H1 (cell line): Measurements from ENCODE around the gene AP1M2. TPM values are rescaled to one million over a fixed set of nuclear protein-coding genes. Genes with fewer than 3 reads are reported as not detected.

Experiments used
- CTCF ChIA-PET: fragments of 300-600 bp; sonication (Branson Sonifier 250); formaldehyde crosslinking; loops from one replicate; lab custom pipeline; 2021; ENCODE audit not compliant: partially characterized antibody; lab: Charles Lee
- POLR2A ChIA-PET: fragments of 300-600 bp; sonication (Branson Sonifier 250); formaldehyde crosslinking; loops from one replicate; lab custom pipeline; 2021; ENCODE audit warnings: inconsistent platforms; ENCODE audit not compliant: partially characterized antibody; lab: Charles Lee
- DNase-seq, 2 experiments: peaks; one replicate each; pipeline versions ENCODE4 v3.0.0 to v3.0.0-alpha.2; 2010 to 2022; ENCODE audit warnings: low spot score in 2 of 2, low read depth in 1 of 2, mixed read lengths in 1 of 2
- FAIRE-seq: peaks from 2 replicates; lab custom pipeline; 2011; peaks lifted over from hg19 to GRCh38; lab: Jason Lieb, UNC
- H2AFZ ChIP-seq: 2 replicates; pipeline ENCODE4 v1.8.1; 2012; ENCODE audit warnings: low read length, inconsistent platforms
- H2AK5ac ChIP-seq: 2 replicates; pipeline ENCODE4 v1.6.1; 2013; ENCODE audit warnings: low read depth, low read length
- H2BK120ac ChIP-seq: replicated peaks from 2 replicates; pipeline ENCODE3; 2013; ENCODE audit warnings: low read depth, low read length, inconsistent platforms
- H2BK12ac ChIP-seq: 2 replicates; pipeline ENCODE4 v1.6.1; 2013; ENCODE audit warnings: low read depth, low read length
- H2BK15ac ChIP-seq: 2 replicates; pipeline ENCODE4 v1.6.1; 2013; ENCODE audit warnings: low read length
- H2BK20ac ChIP-seq: 2 replicates; pipeline ENCODE4 v1.6.1; 2013; ENCODE audit warnings: low read length
- H2BK5ac ChIP-seq: 2 replicates; pipeline ENCODE4 v1.6.1; 2013; ENCODE audit warnings: low read depth, low read length
- H3K14ac ChIP-seq: 2 replicates; pipeline ENCODE4 v1.6.1; 2013; ENCODE audit warnings: inconsistent platforms; ENCODE audit not compliant: insufficient read length
- H3K18ac ChIP-seq: 2 replicates; pipeline ENCODE4 v1.6.1; 2013; ENCODE audit warnings: low read length; ENCODE audit errors: extremely low read depth
- H3K23ac ChIP-seq: 2 replicates; pipeline ENCODE4 v1.6.1; 2013; ENCODE audit warnings: inconsistent platforms; ENCODE audit not compliant: insufficient read length
- H3K23me2 ChIP-seq: 2 replicates; pipeline ENCODE4 v1.6.1; 2013; ENCODE audit warnings: low read depth, low read length
- H3K27ac ChIP-seq: 2 replicates; pipeline ENCODE4 v1.6.1; 2011; ENCODE audit warnings: low read depth, low read length, inconsistent platforms
- H3K27me3 ChIP-seq, 4 experiments: replicated peaks in 1 of 4; 1 replicate in 1 of 4; 2 replicates in 3 of 4; pipeline versions ENCODE4 v1.6.1 to v1.8.1; 2011 to 2013; ENCODE audit warnings: low read length in 3 of 4, mild to moderate bottlenecking in 3 of 4, inconsistent platforms in 2 of 4, mixed read lengths in 2 of 4, moderate library complexity in 1 of 4; ENCODE audit not compliant: control insufficient read depth in 3 of 4, insufficient read depth in 3 of 4; ENCODE audit errors: extremely low read depth in 1 of 4
- H3K36me3 ChIP-seq, 4 experiments: 2 replicates each; pipeline versions ENCODE4 v1.6.1 to v1.8.1; 2011 to 2013; ENCODE audit warnings: mild to moderate bottlenecking in 4 of 4, low read length in 3 of 4, moderate library complexity in 2 of 4, control low read depth in 1 of 4, inconsistent platforms in 1 of 4; ENCODE audit not compliant: insufficient read depth in 4 of 4, control insufficient read depth in 2 of 4
- H3K4ac ChIP-seq: replicated peaks from 2 replicates; pipeline ENCODE3; 2013; ENCODE audit warnings: low read length, low read depth, mixed read lengths, inconsistent platforms; ENCODE audit not compliant: insufficient read length
- H3K4me1 ChIP-seq, 4 experiments: replicated peaks in 1 of 4; 1 replicate in 1 of 4; 2 replicates in 3 of 4; pipeline versions ENCODE4 v1.6.1 to v1.8.1; 2011 to 2013; ENCODE audit warnings: low read length in 3 of 4, inconsistent platforms in 2 of 4, mixed read lengths in 1 of 4; ENCODE audit not compliant: insufficient read depth in 4 of 4, control insufficient read depth in 3 of 4
- H3K4me2 ChIP-seq, 2 experiments: 2 replicates each; pipeline versions ENCODE4 v1.6.1 to v1.8.1; 2011 to 2013; ENCODE audit warnings: low read depth in 2 of 2, low read length in 2 of 2, control low read depth in 1 of 2, inconsistent platforms in 1 of 2, mild to moderate bottlenecking in 1 of 2; ENCODE audit not compliant: insufficient read depth in 1 of 2
- H3K4me3 ChIP-seq, 4 experiments: fragments of 200-600, 300-600 bp in 1 of 4; sonication (generic), shearing (Covaris generic), sonication (Bioruptor Twin) in 1 of 4; 2 replicates each; pipeline versions ENCODE4 v1.5.1 to v1.8.1; 2011 to 2016; ENCODE audit warnings: low read length in 4 of 4, low read depth in 3 of 4, control low read depth in 2 of 4, inconsistent platforms in 2 of 4, mild to moderate bottlenecking in 2 of 4, mixed read lengths in 1 of 4, moderate library complexity in 1 of 4; ENCODE audit not compliant: insufficient read depth in 2 of 4; ENCODE audit errors: extremely low read depth in 1 of 4
- H3K56ac ChIP-seq: replicated peaks from 2 replicates; pipeline ENCODE3; 2013; ENCODE audit warnings: low read depth, mild to moderate bottlenecking, mixed read lengths, low read length, inconsistent platforms; ENCODE audit not compliant: insufficient read length
- H3K79me1 ChIP-seq: 2 replicates; pipeline ENCODE4 v1.6.1; 2013; ENCODE audit warnings: low read depth, low read length, control low read depth
- H3K79me2 ChIP-seq, 2 experiments: 2 replicates each; pipeline versions ENCODE4 v1.6.1 to v1.8.1; 2012 to 2013; ENCODE audit warnings: low read length in 2 of 2, mild to moderate bottlenecking in 2 of 2, inconsistent platforms in 1 of 2; ENCODE audit not compliant: insufficient read depth in 2 of 2, control insufficient read depth in 1 of 2
- H3K9ac ChIP-seq, 4 experiments: replicated peaks in 1 of 4; 1 replicate in 1 of 4; 2 replicates in 3 of 4; pipeline versions ENCODE4 v1.6.1 to v1.8.1; 2011 to 2013; ENCODE audit warnings: low read depth in 3 of 4, low read length in 3 of 4, control low read depth in 2 of 4, mild to moderate bottlenecking in 2 of 4, moderate library complexity in 2 of 4, inconsistent platforms in 1 of 4; ENCODE audit errors: extremely low read depth in 1 of 4
- H3K9me3 ChIP-seq, 2 experiments: 2 replicates each; pipeline versions ENCODE4 v1.6.1 to v1.8.1; 2012 to 2013; ENCODE audit warnings: mild to moderate bottlenecking in 2 of 2, moderate library complexity in 2 of 2, control low read depth in 1 of 2, inconsistent platforms in 1 of 2, low read depth in 1 of 2, low read length in 1 of 2, mixed read lengths in 1 of 2; ENCODE audit not compliant: insufficient read depth in 2 of 2
- H4K20me1 ChIP-seq, 2 experiments: replicated peaks in 1 of 2; 2 replicates each; pipeline versions ENCODE3 to v1.8.1; 2011 to 2013; ENCODE audit warnings: inconsistent platforms in 2 of 2, low read length in 2 of 2, mild to moderate bottlenecking in 1 of 2; ENCODE audit not compliant: insufficient read depth in 2 of 2, control insufficient read depth in 1 of 2
- H4K5ac ChIP-seq: 2 replicates; pipeline ENCODE4 v1.6.1; 2013; ENCODE audit warnings: low read length, low read depth, mixed read lengths, inconsistent platforms; ENCODE audit not compliant: insufficient read length
- H4K8ac ChIP-seq: 2 replicates; pipeline ENCODE4 v1.8.0; 2013; ENCODE audit warnings: mild to moderate bottlenecking, moderate library complexity, low read length, inconsistent platforms; ENCODE audit not compliant: insufficient read depth; ENCODE audit errors: extremely low read depth
- H4K91ac ChIP-seq: replicated peaks from 2 replicates; pipeline ENCODE3; 2013; ENCODE audit warnings: low read length, mixed read lengths, inconsistent platforms; ENCODE audit not compliant: insufficient read length
- WGBS, 2 experiments: shearing (Covaris generic) in 1 of 2; methylation state at CpG; one replicate each; pipeline versions ENCODE4 v1.1.6 to v1.1.7; 2013 to 2015; ENCODE audit warnings: low lambda C conversion rate in 2 of 2, mixed read lengths in 2 of 2, inconsistent platforms in 1 of 2, low coverage in 1 of 2, missing lambda C conversion rate in 1 of 2; ENCODE audit not compliant: insufficient replicate concordance in 2 of 2, insufficient coverage in 1 of 2, insufficient read length in 1 of 2; ENCODE audit errors: extremely low coverage in 1 of 2, missing lambda C conversion rate in 1 of 2; 5-methylcytosine and 5-hydroxymethylcytosine counted together
- long read RNA-seq, 2 experiments: library from RNA in 1 of 2; library from capped mRNA in 1 of 2; stranded (forward); transcript quantifications; one replicate each; pipeline ENCODE4 v2.0.0, GENCODE V29; 2021; ENCODE audit warnings: inconsistent platforms in 1 of 2
- polyA minus RNA-seq, 3 experiments: library from RNA; depleted of rRNA, polyadenylated mRNA; stranded (reverse); fragments of >200 nt; gene quantifications; 1 replicate in 2 of 3; 2 replicates in 1 of 3; pipeline ENCODE4 v1.2.3, GENCODE V29; 2011
- polyA plus RNA-seq, 7 experiments: library from polyadenylated mRNA; depleted of rRNA in 3 of 7; stranded (reverse) in 5 of 7; unstranded in 2 of 7; fragments of >200 nt in 5 of 7; fragments of 200-250 nt in 2 of 7; gene quantifications; 1 replicate in 5 of 7; 2 replicates in 1 of 7; 4 replicates in 1 of 7; pipeline versions ENCODE4 v1.2.1 to v1.2.3, GENCODE V29; 2011 to 2013; ENCODE audit warnings: missing spikeins in 2 of 7, mixed read lengths in 2 of 7
- total RNA-seq: library from RNA; stranded (reverse); fragmentation: NEBNext Ultra II Directional; extraction: Animal tissue kit (Norgen Biotek cat#: 25700); gene quantifications from 2 replicates; pipeline ENCODE4 v1.2.1, GENCODE V29; 2021

Gene AP1M2
- 140 and 141 TPM in 2 replicates for total RNA-seq
- 161 and 205 TPM in 2 replicates for polyA plus RNA-seq (2011; rRNA removed)
- 177 TPM for polyA plus RNA-seq (2011; cell fraction: cytosol; rRNA removed)
- 187 TPM for polyA plus RNA-seq (2011; cell fraction: nucleus; rRNA removed)
- 84.6 to 161 TPM (median 155 TPM) in 4 replicates for polyA plus RNA-seq (2012, experiment 1 of 2)
- 267 TPM for polyA plus RNA-seq (2012, experiment 2 of 2)
- 62.8 TPM for polyA plus RNA-seq (2013, experiment 1 of 2)
- polyA plus RNA-seq (2013, experiment 2 of 2) = 59.0 TPM
- polyA minus RNA-seq (2011; rRNA and poly(A)+ RNA removed) = 247 and 253 TPM in 2 replicates
- polyA minus RNA-seq (2011; cell fraction: cytosol; rRNA and poly(A)+ RNA removed) = 115 TPM
- polyA minus RNA-seq (2011; cell fraction: nucleus; rRNA and poly(A)+ RNA removed) = 78.3 TPM
- long read RNA-seq, experiment 1, transcript AP1M2-201 (12 exons, 1,749 nt) = major isoform, 62 of 192 reads
- long read RNA-seq, experiment 1, transcript AP1M2-207 (12 exons, 1,757 nt) = minor isoform, 8 of 192 reads
- long read RNA-seq, experiment 1, partial matches to known transcripts = 104 of 192 reads
- long read RNA-seq, experiment 1, other reads (novel, unspliced or antisense) = 16 of 192 reads
- long read RNA-seq, experiment 2, transcript AP1M2-201 (12 exons, 1,749 nt) = major isoform, 6 of 61 reads
- long read RNA-seq, experiment 2, partial matches to known transcripts = 47 of 61 reads
- long read RNA-seq, experiment 2, other reads (novel, unspliced or antisense) = 6 of 61 reads

- Histone ChIP-seq H3K4ac (no peak within 1 kb of the TSS), H4K20me1 (peaks cover 0 to 2% of the 10 kb centered on the region in 2 experiments), H2BK5ac (peak within 1 kb of the TSS; percentile 57; the same call in 1 of the 2 replicates), H3K23ac (no peak within 1 kb of the TSS), H3K9me3 (no peaks in the 10 kb centered on the region), H2AK5ac (no peak within 1 kb of the TSS), H3K4me3 (peak within 1 kb of the TSS; percentile 84 to 97 (median 91)), H4K91ac (no peak within 1 kb of the TSS), H2BK20ac (no peak within 1 kb of the TSS), H3K23me2 (peaks cover 4% of the 10 kb centered on the region; the same call in 1 of the 2 replicates), H2BK15ac (0 out of 2 replicates have a peak within 1 kb of the TSS, but pooled peaks have one; percentile 16), H4K5ac (peak within 1 kb of the TSS; percentile 42), H3K27ac (no peak within 1 kb of the TSS; the same call in 1 of the 2 replicates), H3K18ac (peak within 1 kb of the TSS; percentile 79; the same call in 1 of the 2 replicates), H3K36me3 (peaks cover 0 to 14% (median 4%) of the 10 kb centered on the region in 4 experiments; a peak in 5 of 8 replicates), H3K79me2 (peaks cover 0 to 5% of the 10 kb centered on the region in 2 experiments; a peak in 1 of 4 replicates), H3K79me1 (peaks cover 3% of the 10 kb centered on the region; the same call in 1 of the 2 replicates), H2BK12ac (peak within 1 kb of the TSS; percentile 60; the same call in 1 of the 2 replicates), H3K56ac (peak within 1 kb of the TSS; percentile 5), H3K27me3 (peaks cover 0 to 2% (median 0%) of the 10 kb centered on the region in 4 experiments; a peak in 1 of 7 replicates), H3K14ac (no peak within 1 kb of the TSS), H3K4me1 (no peaks in the 10 kb centered on the region), H2BK120ac (no peak within 1 kb of the TSS), H2AFZ (peak within 1 kb of the TSS; percentile 98), H4K8ac (peak within 1 kb of the TSS; percentile 91), H3K4me2 (peak within 1 kb of the TSS; percentile 68 to 71), H3K9ac (peak within 1 kb of the TSS; percentile 31 to 59 (median 38))
- POLR2A ChIA-PET = interaction anchor here (1.0 to 1.2 kb wide), 2 partner anchors 69 to 74 kb away, joined by 3 read pairs; no protein-coding TSS in a partner anchor
- CTCF ChIA-PET = interaction anchor here (1.3 to 2.0 kb wide), 3 partner anchors 12 to 113 kb away, joined by 3 to 13 read pairs (median 3); partner anchors contain the start of gene QTRT1
- WGBS, 2 experiments = 18 to 100% methylated on average over 4 to 33 of the region's 35 CpGs
- no peak for FAIRE-seq
- peak; percentile 53 to 79 for DNase-seq
These were observed at the start of gene AP1M2 for GRCh38 chr19:10587022-10587838. TSS of gene AP1M2 (minus strand) at chr19:10587312. CDS start at chr19:10587231, 81 bp downstream.
